OCI-LY7 (cell line): ENCODE data around the gene B3GALNT2. TPM values are rescaled to one million over a fixed set of nuclear protein-coding genes. Genes with fewer than 3 reads are reported as not detected.

Experiments
- BruUV-seq: library from RNA; stranded (reverse); fragments of 400-500 nt; replicated peaks from 2 replicates; lab custom pipeline; 2021; lab: Mats Ljungman, UMichigan
- CTCF ChIA-PET: fragments of 300-600 bp; sonication (Branson Sonifier 250); formaldehyde crosslinking; loops from one replicate; lab custom pipeline; 2022; ENCODE audit warnings: antibody characterized with exemption; ENCODE audit not compliant: unreplicated experiment; lab: Charles Lee
- POLR2A ChIA-PET: fragments of 300-600 bp; sonication (Branson Sonifier 250); formaldehyde crosslinking; loops from one replicate; lab custom pipeline; 2022; ENCODE audit warnings: antibody characterized with exemption; lab: Charles Lee
- DNase-seq: peaks from one replicate; pipeline ENCODE4 v3.0.0-alpha.2; 2015; ENCODE audit warnings: low spot score
- H2AFZ ChIP-seq: fragments of 200-600 bp; sonication (generic), shearing (Covaris generic); 2 replicates; pipeline ENCODE4 v1.6.1; 2014; ENCODE audit warnings: mild to moderate bottlenecking, antibody characterized with exemption, low read length, moderate library complexity
- H3K27ac ChIP-seq: fragments of 200-600 bp; sonication (generic); 2 replicates; pipeline ENCODE4 v1.5.1; 2014; ENCODE audit warnings: mixed run types, low read depth, mild to moderate bottlenecking, moderate library complexity, low read length, inconsistent platforms; ENCODE audit not compliant: poor library complexity, severe bottlenecking
- H3K36me3 ChIP-seq: fragments of 200-600 bp; sonication (generic); 2 replicates; pipeline ENCODE4 v1.6.1; 2014; ENCODE audit warnings: mild to moderate bottlenecking, antibody characterized with exemption, low read length, moderate library complexity, mixed read lengths; ENCODE audit not compliant: insufficient read depth
- H3K4me1 ChIP-seq: fragments of 200-600 bp; sonication (generic); 2 replicates; pipeline ENCODE4 v1.5.1; 2014; ENCODE audit warnings: mild to moderate bottlenecking, low read length; ENCODE audit not compliant: insufficient read depth, poor library complexity, severe bottlenecking
- H3K4me2 ChIP-seq: fragments of 200-600 bp; sonication (generic); 2 replicates; pipeline ENCODE4 v1.6.1; 2014; ENCODE audit warnings: mild to moderate bottlenecking, low read length
- H3K4me3 ChIP-seq: fragments of 200-600 bp; sonication (generic); 2 replicates; pipeline ENCODE4 v1.5.1; 2014; ENCODE audit warnings: mild to moderate bottlenecking, low read depth, low read length; ENCODE audit not compliant: poor library complexity, severe bottlenecking
- H3K79me2 ChIP-seq: fragments of 200-600 bp; sonication (generic); 2 replicates; pipeline ENCODE4 v1.6.1; 2016; ENCODE audit warnings: low read depth, mild to moderate bottlenecking, low read length, moderate library complexity, mixed read lengths; ENCODE audit not compliant: insufficient read depth
- H3K9me2 ChIP-seq: fragments of 200-600 bp; sonication (generic); 2 replicates; pipeline ENCODE4 v1.6.1; 2016; ENCODE audit warnings: mild to moderate bottlenecking, low read length, mixed read lengths; ENCODE audit not compliant: insufficient read depth
- H3K9me3 ChIP-seq: fragments of 200-600 bp; sonication (generic); 2 replicates; pipeline ENCODE4 v1.6.1; 2014; ENCODE audit warnings: mild to moderate bottlenecking, mixed run types, low read length, mixed read lengths
- H4K20me1 ChIP-seq: fragments of 200-600 bp; sonication (generic); 2 replicates; pipeline ENCODE4 v1.6.1; 2014; ENCODE audit warnings: mild to moderate bottlenecking, antibody characterized with exemption, low read length, moderate library complexity, mixed read lengths; ENCODE audit not compliant: insufficient read depth
- CTCF ChIP-seq: fragments of 200-600 bp; sonication (generic); conservative IDR thresholded peaks from 2 replicates; pipeline ENCODE4 v1.5.1; 2014; ENCODE audit warnings: mild to moderate bottlenecking, antibody characterized with exemption, low read length, moderate library complexity, mixed read lengths
- EZH2phosphoT487 ChIP-seq: fragments of 200-600 bp; sonication (generic); IDR thresholded peaks from 2 replicates; pipeline ENCODE4 v1.6.1; 2018; ENCODE audit warnings: low read depth, borderline replicate concordance, mild to moderate bottlenecking, mixed run types, antibody characterized with exemption, low read length, moderate library complexity, mixed read lengths
- intact Hi-C: fragments of 100-400 bp; cut with micrococcal nuclease; formaldehyde crosslinking; loops from one replicate; pipeline ENCODE4 v1.10.0; 2022; ENCODE audit not compliant: unreplicated experiment
- total RNA-seq, 2 experiments: library from RNA; depleted of rRNA in 1 of 2; stranded (reverse); fragments of >200 nt in 1 of 2; shearing (Covaris generic) in 1 of 2; gene quantifications; 2 replicates each; pipeline ENCODE4 v1.2.3, GENCODE V29; 2014 to 2022

The B3GALNT2 gene
- total RNA-seq, 2 experiments from 2014 or later, result 18.6 to 24.3 TPM

DNA sequence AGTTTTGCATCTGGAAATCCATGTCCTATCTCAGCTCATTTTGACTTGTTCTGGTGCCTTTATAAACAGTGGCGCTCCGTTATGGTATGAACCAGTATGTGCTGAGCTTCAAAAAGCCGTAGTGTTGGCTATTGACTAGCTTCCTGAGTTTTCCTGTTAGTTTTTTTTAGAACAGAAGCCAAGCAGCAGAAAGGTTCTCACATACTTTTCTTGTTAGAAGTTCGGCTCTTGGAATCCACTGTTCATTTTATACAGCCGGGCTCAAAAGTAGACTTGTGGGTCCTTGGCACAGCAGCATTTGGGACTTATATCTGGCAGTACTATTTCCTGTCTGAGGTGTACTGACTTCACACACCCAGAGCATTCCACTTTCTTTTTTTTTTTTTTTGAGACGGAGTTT is 73.3 kb downstream of the B3GALNT2 start:
- no peaks in the 10 kb centered on the region for H3K9me2 ChIP-seq
- no peak for TF ChIP-seq CTCF
- TF ChIP-seq EZH2phosphoT487, result no peak
- BruUV-seq, result no TSS peak
- no peak for DNase-seq
- no peaks in the 10 kb centered on the region for H4K20me1 ChIP-seq
- no peaks in the 10 kb centered on the region for H3K79me2 ChIP-seq
- ChIA-PET CTCF (no interaction called here), POLR2A (interaction anchor here (0.7 to 1.3 kb wide), 2 partner anchors 8 to 116 kb away, joined by 3 read pairs; no protein-coding TSS in a partner anchor)
- no peak overlapping the region for H3K4me2 ChIP-seq
- no peaks in the 10 kb centered on the region for H3K4me1 ChIP-seq
- H3K36me3 ChIP-seq, result peaks cover 3% of the 10 kb centered on the region; the same call in 1 of the 2 replicates
- H3K9me3 ChIP-seq, result no peaks in the 10 kb centered on the region
- no peak overlapping the region for H3K4me3 ChIP-seq
- intact Hi-C loops, result no loop called here
- no peak overlapping the region for H2AFZ ChIP-seq
- H3K27ac ChIP-seq, result no peak overlapping the region

GRCh38 chr1:235429143-235429542 is 75.1 kb downstream of the B3GALNT2 start:
- POLR2A ChIA-PET, result interaction anchor here (0.7 kb wide), 1 partner anchor 130 kb away, joined by 4 read pairs; no protein-coding TSS in a partner anchor

More at GRCh38 chr1:235429143-235429542, 75.1 kb downstream of the B3GALNT2 start:
- no peak overlapping the region for H3K4me3 ChIP-seq
- intact Hi-C loops, result no loop called here
- no peaks in the 10 kb centered on the region for H3K79me2 ChIP-seq
- no peak for TF ChIP-seq CTCF
- TF ChIP-seq EZH2phosphoT487, result no peak
- H3K27ac ChIP-seq, result no peak overlapping the region
- H3K4me2 ChIP-seq, result no peak overlapping the region
- no peaks in the 10 kb centered on the region for H3K4me1 ChIP-seq
- peaks cover 3% of the 10 kb centered on the region; the same call in 1 of the 2 replicates for H3K36me3 ChIP-seq
- no peaks in the 10 kb centered on the region for H4K20me1 ChIP-seq
- H2AFZ ChIP-seq, result no peak overlapping the region
- H3K9me2 ChIP-seq, result no peaks in the 10 kb centered on the region
- no TSS peak for BruUV-seq
- no peak for DNase-seq
- no peaks in the 10 kb centered on the region for H3K9me3 ChIP-seq
- CTCF ChIA-PET, result no interaction called here
